B cell (primary cell): Measurements from ENCODE around the gene RNPEP. TPM values are rescaled to one million over a fixed set of nuclear protein-coding genes. Genes with fewer than 3 reads are reported as not detected.

ENCODE experiments used
- ATAC-seq: fragments of 200-7000 bp; cut with Tn5 transposase; one replicate; pipeline ENCODE4 v1.10.0; 2021; ENCODE audit warnings: low read depth, mild to moderate bottlenecking, moderate number of reproducible peaks, moderate library complexity
- CTCF ChIA-PET: fragments of 350-600 bp; sonication (Branson Sonifier 250); formaldehyde crosslinking; loops from one replicate; lab custom pipeline; 2021; ENCODE audit warnings: antibody characterized with exemption, inconsistent platforms; lab: Charles Lee
- POLR2A ChIA-PET: fragments of 350-600 bp; sonication (Branson Sonifier 250); formaldehyde crosslinking; loops from one replicate; lab custom pipeline; 2021; ENCODE audit warnings: antibody characterized with exemption; lab: Charles Lee
- DNase-seq: peaks from one replicate; pipeline ENCODE4 v3.0.0; 2013
- H2AFZ ChIP-seq: 2 replicates; pipeline ENCODE4 v1.6.1; 2012; ENCODE audit warnings: mild to moderate bottlenecking, low read depth, low read length; ENCODE audit not compliant: insufficient read depth, poor library complexity, severe bottlenecking
- H3K27ac ChIP-seq, 2 donors: 1 replicate in 1 of 2; 2 replicates in 1 of 2; pipeline ENCODE4 v1.5.1; 2012 to 2013; ENCODE audit warnings: low read length in 2 of 2, mild to moderate bottlenecking in 2 of 2, moderate library complexity in 1 of 2
- H3K27me3 ChIP-seq, 4 experiments: fragments of 200-600 bp in 1 of 4; sonication (generic) in 1 of 4; replicated peaks in 1 of 4; 1 replicate in 2 of 4; 2 replicates in 2 of 4; pipeline versions ENCODE4 v1.6.1 to v1.7.0; 2013 to 2016; ENCODE audit warnings: low read length in 3 of 4, mild to moderate bottlenecking in 2 of 4, mixed read lengths in 1 of 4, moderate library complexity in 1 of 4; ENCODE audit not compliant: insufficient read depth in 4 of 4, control insufficient read depth in 3 of 4; ENCODE audit errors: control extremely low read depth in 1 of 4
- H3K36me3 ChIP-seq, 2 experiments: replicated peaks in 1 of 2; 1 replicate in 1 of 2; 2 replicates in 1 of 2; pipeline versions ENCODE4 v1.6.1 to v1.7.1; 2013; ENCODE audit warnings: low read length in 1 of 2; ENCODE audit not compliant: insufficient read depth in 2 of 2, control insufficient read depth in 1 of 2; ENCODE audit errors: control extremely low read depth in 1 of 2, extremely low read depth in 1 of 2
- H3K4me1 ChIP-seq, 2 donors: fragments of 200-600 bp in 1 of 2; sonication (generic) in 1 of 2; 1 replicate in 1 of 2; 2 replicates in 1 of 2; pipeline versions ENCODE4 v1.5.1 to v1.6.1; 2013 to 2017; ENCODE audit warnings: low read length in 2 of 2; ENCODE audit not compliant: control insufficient read depth in 2 of 2, insufficient read depth in 2 of 2
- H3K4me2 ChIP-seq: replicated peaks from 2 replicates; pipeline ENCODE3; 2012; ENCODE audit warnings: mild to moderate bottlenecking, low read depth, low read length; ENCODE audit not compliant: poor library complexity, severe bottlenecking
- H3K4me3 ChIP-seq, 5 experiments: fragments of 200-600 bp in 1 of 5; sonication (generic) in 1 of 5; 1 replicate in 3 of 5; 2 replicates in 2 of 5; pipeline versions ENCODE4 v1.5.1 to v1.7.0; 2011 to 2016; ENCODE audit warnings: low read length in 4 of 5, mild to moderate bottlenecking in 4 of 5, low read depth in 2 of 5, control low read depth in 1 of 5, moderate library complexity in 1 of 5; ENCODE audit not compliant: insufficient read depth in 1 of 5; ENCODE audit errors: control extremely low read depth in 1 of 5, extremely low read depth in 1 of 5
- H3K79me2 ChIP-seq: fragments of 200-600 bp; sonication (generic); one replicate; pipeline ENCODE4 v1.6.0; 2016; ENCODE audit warnings: low read length; ENCODE audit not compliant: control insufficient read depth, insufficient read depth
- H3K9ac ChIP-seq: fragments of 200-600 bp; sonication (generic); 2 replicates; pipeline ENCODE4 v1.6.1; 2017; ENCODE audit warnings: mild to moderate bottlenecking, low read length, moderate library complexity
- H3K9me3 ChIP-seq, 3 donors: one replicate each; pipeline versions ENCODE4 v1.6.1 to v1.7.1; 2013; ENCODE audit warnings: low read length in 2 of 3; ENCODE audit not compliant: control insufficient read depth in 2 of 3, insufficient read depth in 1 of 3; ENCODE audit errors: control extremely low read depth in 1 of 3
- H4K20me1 ChIP-seq: 2 replicates; pipeline ENCODE4 v1.6.0; 2012; ENCODE audit warnings: mild to moderate bottlenecking, low read length; ENCODE audit not compliant: insufficient read depth, control insufficient read depth, poor library complexity, severe bottlenecking
- H3K27ac Mint-ChIP-seq: one replicate; pipeline ENCODE4 v1.8.0; 2021; ENCODE audit warnings: mixed read lengths
- H3K27me3 Mint-ChIP-seq: one replicate; pipeline ENCODE4 v1.8.0; 2021; ENCODE audit warnings: mixed read lengths
- H3K4me1 Mint-ChIP-seq: one replicate; pipeline ENCODE4 v1.8.0; 2021; ENCODE audit warnings: mixed read lengths
- H3K4me3 Mint-ChIP-seq: one replicate; pipeline ENCODE4 v1.8.0; 2021; ENCODE audit warnings: mixed read lengths
- H3K9me3 Mint-ChIP-seq: one replicate; pipeline ENCODE4 v1.8.0; 2022; ENCODE audit warnings: mixed read lengths; ENCODE audit not compliant: insufficient read depth
- CTCF ChIP-seq: fragments of 200-600 bp; IDR thresholded peaks from one replicate; pipeline ENCODE4 v1.8.0; 2022; ENCODE audit warnings: antibody characterized with exemption, mild to moderate bottlenecking
- EZH2 ChIP-seq: IDR thresholded peaks from 2 replicates; pipeline ENCODE4 v1.6.1; 2012; ENCODE audit warnings: borderline replicate concordance, low read depth, mild to moderate bottlenecking, moderate library complexity, low read length; ENCODE audit not compliant: insufficient read depth, poor library complexity, severe bottlenecking
- WGBS: methylation state at CpG from one replicate; pipeline ENCODE4 v1.1.5; 2013; ENCODE audit warnings: missing lambda C conversion rate; ENCODE audit not compliant: insufficient coverage; 5-methylcytosine and 5-hydroxymethylcytosine counted together
- intact Hi-C: fragments of 100-400 bp; cut with micrococcal nuclease; formaldehyde crosslinking; loops from one replicate; pipeline ENCODE4 v1.10.0; 2022
- polyA plus RNA-seq: library from polyadenylated mRNA; depleted of rRNA; stranded (reverse); fragments of >200 nt; gene quantifications from 2 replicates; pipeline ENCODE4 v1.2.3, GENCODE V29; 2012
- total RNA-seq, 2 donors: library from RNA; stranded (reverse); fragments of 120-200 nt in 1 of 2; gene quantifications; 1 replicate in 1 of 2; 2 replicates in 1 of 2; pipeline versions ENCODE4 v1.2.3 to v1.2.4, GENCODE V29; 2013 to 2022

RNPEP gene
- total and polyA plus RNA-seq, 2 donors (not counting 1 experiment from before 2014, with no cell fraction given), result 28.9 to 42.9 TPM

DNA sequence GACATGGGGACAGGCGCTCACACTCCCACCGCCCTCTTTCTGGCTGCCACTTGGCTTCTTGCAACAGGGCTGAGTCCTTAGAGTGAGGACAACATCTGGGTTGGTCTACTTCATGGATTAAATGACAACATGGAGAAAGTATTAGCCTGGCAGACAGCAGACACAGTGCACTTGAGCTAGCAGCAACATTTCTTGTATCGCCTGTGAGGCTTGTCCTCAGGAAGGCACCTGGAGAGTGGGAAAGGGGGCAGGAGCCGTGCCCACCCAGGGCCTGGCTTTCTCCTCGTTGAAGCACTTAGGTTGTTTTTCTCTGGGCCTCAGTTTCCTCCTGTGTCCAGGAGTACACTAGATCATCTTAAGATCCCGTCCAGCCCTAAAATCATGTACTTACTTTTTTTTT, 31.6 kb downstream of the RNPEP start:
- no peaks in the 10 kb centered on the region for H4K20me1 ChIP-seq
- H3K4me3 ChIP-seq, result no peak overlapping the region

GRCh38 chr1:202014915-202015661, 32.6 kb downstream of the RNPEP start:
- H3K4me3 Mint-ChIP-seq, result no peak overlapping the region
- TF ChIP-seq EZH2 (no peak), CTCF (no peak)
- no peak overlapping the region for H3K27ac Mint-ChIP-seq
- Histone ChIP-seq H3K79me2 (no peaks in the 10 kb centered on the region), H3K27me3 (no peaks in the 10 kb centered on the region), H3K4me2 (no peak overlapping the region), H3K9ac (no peak overlapping the region), H3K27ac (no peak overlapping the region), H3K4me3 (no peak overlapping the region), H2AFZ (no peak overlapping the region), H3K9me3 (no peaks in the 10 kb centered on the region), H4K20me1 (no peaks in the 10 kb centered on the region), H3K4me1 (peaks cover 0 to 2% of the 10 kb centered on the region in 2 donors), H3K36me3 (no peaks in the 10 kb centered on the region)
- H3K9me3 Mint-ChIP-seq, result no peaks in the 10 kb centered on the region
- intact Hi-C loops, result loop anchor here (5.0 kb wide), 1 partner anchor 702 kb away; no protein-coding TSS in a partner anchor
- ATAC-seq (no peak), DNase-seq (no peak)
- H3K27me3 Mint-ChIP-seq, result peaks cover 10% of the 10 kb centered on the region
- CTCF ChIA-PET, result interaction anchor here (0.6 to 2.1 kb wide), 2 partner anchors 14 to 16 kb away, joined by 4 read pairs; no protein-coding TSS in a partner anchor
- no peaks in the 10 kb centered on the region for H3K4me1 Mint-ChIP-seq
- POLR2A ChIA-PET, result no interaction called here
- 95% methylated on average over 10 of the region's 17 CpGs for WGBS

More for the DNA sequence above, 31.6 kb downstream of the RNPEP start:
- no peak for TF ChIP-seq EZH2
- no peak overlapping the region for H3K4me3 Mint-ChIP-seq
- no peak overlapping the region for H3K9ac ChIP-seq
- no peak overlapping the region for H3K27ac ChIP-seq
- no peak overlapping the region for H3K27ac Mint-ChIP-seq
- no peaks in the 10 kb centered on the region for H3K9me3 Mint-ChIP-seq
- ChIA-PET POLR2A (no interaction called here), CTCF (no interaction called here)
- H2AFZ ChIP-seq, result no peak overlapping the region
- no peaks in the 10 kb centered on the region for H3K36me3 ChIP-seq
- peaks cover 8% of the 10 kb centered on the region for H3K27me3 Mint-ChIP-seq
- peaks cover 0 to 7% of the 10 kb centered on the region in 2 donors for H3K4me1 ChIP-seq
- no peak overlapping the region for H3K4me2 ChIP-seq
- ATAC-seq (no peak), DNase-seq (no peak)
- H3K4me1 Mint-ChIP-seq, result peaks cover 2% of the 10 kb centered on the region
- H3K9me3 ChIP-seq, result no peaks in the 10 kb centered on the region
- no peaks in the 10 kb centered on the region for H3K27me3 ChIP-seq
- WGBS, result 96% methylated on average over 5 of the region's 6 CpGs
- intact Hi-C loops, result loop anchor here (5.0 kb wide), 1 partner anchor 703 kb away; no protein-coding TSS in a partner anchor
- no peaks in the 10 kb centered on the region for H3K79me2 ChIP-seq
